Measurements from ENCODE around the gene GTF3C2.

- TF ChIP-seq CTCF (IDR thresholded peaks at IDR 0.05) (no peak), POLR2A (IDR thresholded peaks at IDR 0.05) (no peak)
These were observed 44.0 kb upstream of the GTF3C2 start for GRCh38 chr2:27400348-27401135.
